RPMI8226 (cell line): ENCODE data around the gene SSNA1.

Experiments used
- DNase-seq: peaks from one replicate; pipeline ENCODE4 v3.0.0-alpha.2; 2015

SSNA1 gene

DNA sequence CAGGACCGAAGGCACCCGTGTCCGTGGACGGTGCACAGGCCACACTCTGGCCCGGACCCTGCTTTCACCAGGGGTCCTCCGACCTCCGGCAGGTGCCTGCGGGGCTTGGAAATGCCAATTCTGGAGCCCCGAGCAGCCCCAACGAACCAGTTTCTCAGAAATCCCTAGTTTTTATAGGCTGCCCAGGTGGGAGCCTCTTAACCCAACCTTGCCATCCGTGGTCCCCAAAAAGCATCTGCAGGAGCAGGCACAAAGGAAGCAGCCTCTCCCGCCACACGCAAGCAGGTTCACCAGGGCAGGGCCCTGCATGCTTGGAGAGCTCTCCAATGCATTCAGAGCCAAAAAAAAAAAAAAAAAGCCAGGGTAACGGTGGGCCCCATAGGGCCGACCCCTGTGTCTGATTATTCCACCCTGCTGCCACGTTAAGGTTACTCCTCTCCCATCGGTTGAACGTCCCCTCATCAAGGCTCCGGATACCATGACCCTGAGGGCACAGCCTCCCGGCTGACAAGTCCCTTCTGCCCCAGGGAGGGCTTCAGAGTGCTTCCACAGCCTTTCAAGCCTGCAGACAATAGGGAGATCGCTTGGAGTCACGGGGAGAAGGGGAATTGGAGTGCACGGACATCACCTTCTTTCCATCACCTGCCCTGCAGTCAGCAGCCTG is 12.9 kb downstream of the SSNA1 start:
- no peak for DNase-seq

GRCh38 chr9:137202966-137203365 is 14.5 kb downstream of the SSNA1 start:
- DNase-seq = no peak

DNA sequence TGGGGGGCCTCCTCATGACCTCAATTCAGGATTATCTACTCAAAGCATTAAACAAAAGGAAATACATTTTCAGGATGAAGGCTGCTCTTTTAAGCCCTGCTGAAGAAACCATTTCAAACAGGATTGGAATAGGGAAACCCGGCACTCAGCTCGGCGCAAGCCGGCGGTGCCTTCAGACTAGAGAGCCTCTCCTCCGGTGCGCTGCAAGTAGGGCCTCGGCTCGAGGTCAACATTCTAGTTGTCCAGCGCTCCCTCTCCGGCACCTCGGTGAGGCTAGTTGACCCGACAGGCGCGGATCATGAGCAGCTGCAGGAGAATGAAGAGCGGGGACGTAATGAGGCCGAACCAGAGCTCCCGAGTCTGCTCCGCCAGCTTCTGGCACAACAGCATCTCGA is 16.3 kb downstream of the SSNA1 start:
- DNase-seq = no peak

DNA sequence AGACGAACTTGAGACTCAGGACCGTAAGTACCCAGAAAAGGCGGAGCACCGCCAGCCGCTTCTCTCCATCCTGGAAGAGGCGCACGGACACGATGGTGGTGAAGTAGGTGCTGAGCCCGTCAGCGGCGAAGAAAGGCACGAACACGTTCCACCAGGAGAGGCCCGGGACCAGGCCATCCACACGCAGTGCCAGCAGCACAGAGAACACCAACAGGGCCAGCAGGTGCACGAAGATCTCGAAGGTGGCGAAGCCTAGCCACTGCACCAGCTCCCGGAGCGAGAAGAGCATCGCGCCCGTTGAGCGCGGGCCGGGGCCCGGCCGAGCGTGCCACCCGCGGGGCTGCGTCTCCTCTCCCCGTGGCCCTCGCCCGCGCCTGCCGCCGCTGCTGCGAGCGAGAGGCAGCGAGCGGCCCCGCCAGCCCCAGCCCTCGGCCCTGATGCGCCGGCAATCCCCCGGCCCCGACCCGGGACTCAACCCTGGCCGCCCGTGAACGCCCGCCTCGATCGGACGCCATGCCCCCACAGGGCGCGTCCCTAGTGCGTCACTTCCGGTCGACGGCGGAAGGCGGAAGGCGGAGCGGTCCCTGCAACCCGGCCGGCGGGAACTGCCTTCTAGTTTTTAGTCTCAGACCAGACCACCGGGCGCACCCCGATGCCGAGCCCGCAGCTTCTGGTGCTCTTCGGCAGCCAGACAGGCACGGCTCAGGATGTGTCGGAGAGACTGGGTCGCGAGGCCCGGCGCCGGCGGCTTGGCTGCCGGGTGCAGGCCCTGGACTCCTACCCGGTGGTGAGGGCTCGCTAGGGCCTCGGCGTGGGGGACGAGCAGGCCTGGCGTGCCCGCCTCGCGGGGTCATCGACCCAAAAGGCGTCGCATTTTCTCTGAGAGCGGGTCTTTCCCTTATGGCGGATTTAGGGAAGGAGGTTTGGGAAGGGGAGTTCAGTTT is 16.9 kb downstream of the SSNA1 start, which contains the start of the genes NDOR1 and TMEM203:
NDOR1 (plus strand) TSS at position 575 of the 944 bp plus-strand sequence; CDS start at position 653, 78 bp downstream.
TMEM203 (minus strand) TSS at position 523 of the 944 bp plus-strand sequence; CDS start at position 289, 234 bp downstream.
- peak; percentile 96 for DNase-seq

- no peak for DNase-seq
Observed at GRCh38 chr9:137206602-137207001, 18.1 kb downstream of the SSNA1 start.

DNA sequence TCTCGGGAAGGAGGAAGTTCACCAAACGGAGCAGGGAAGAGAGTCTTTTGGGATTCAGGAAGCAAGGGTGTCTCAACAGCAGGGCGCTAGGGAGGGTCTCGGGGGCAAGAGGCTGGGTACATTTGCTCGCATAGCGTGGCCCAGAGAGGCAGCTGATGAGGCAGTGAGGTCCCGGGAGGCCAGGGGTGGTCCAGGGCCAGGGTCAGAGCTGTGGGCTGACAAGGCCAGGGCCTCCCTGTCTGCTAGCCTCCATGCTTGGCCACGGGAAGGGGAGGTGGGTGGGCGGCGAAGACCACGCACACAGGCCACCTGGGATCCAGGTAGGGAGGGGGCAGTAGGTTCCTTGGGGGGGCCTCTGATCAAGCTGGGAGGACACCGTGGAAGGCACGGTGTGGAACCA is 23.1 kb downstream of the SSNA1 start:
- DNase-seq = no peak

DNA sequence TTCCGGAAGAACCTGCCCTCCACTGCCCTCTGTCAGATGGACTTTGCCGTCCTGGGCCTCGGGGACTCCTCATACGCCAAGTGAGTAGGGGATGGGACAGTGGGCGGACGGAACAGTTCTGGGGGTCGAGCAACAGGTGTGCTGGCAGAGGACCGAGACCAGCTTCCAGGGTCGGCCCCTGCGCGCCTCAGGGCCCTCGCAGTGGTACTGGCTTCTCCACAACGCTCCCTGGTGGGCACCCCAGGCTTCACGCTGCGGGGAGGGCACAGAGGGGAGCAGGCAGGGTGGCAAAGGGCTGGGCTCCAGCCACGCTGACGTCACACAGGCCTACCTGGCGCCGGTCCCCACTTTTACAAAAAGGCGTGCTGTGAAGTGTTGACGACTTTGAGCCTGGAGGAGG is 24.0 kb downstream of the SSNA1 start:
- no peak for DNase-seq

DNA sequence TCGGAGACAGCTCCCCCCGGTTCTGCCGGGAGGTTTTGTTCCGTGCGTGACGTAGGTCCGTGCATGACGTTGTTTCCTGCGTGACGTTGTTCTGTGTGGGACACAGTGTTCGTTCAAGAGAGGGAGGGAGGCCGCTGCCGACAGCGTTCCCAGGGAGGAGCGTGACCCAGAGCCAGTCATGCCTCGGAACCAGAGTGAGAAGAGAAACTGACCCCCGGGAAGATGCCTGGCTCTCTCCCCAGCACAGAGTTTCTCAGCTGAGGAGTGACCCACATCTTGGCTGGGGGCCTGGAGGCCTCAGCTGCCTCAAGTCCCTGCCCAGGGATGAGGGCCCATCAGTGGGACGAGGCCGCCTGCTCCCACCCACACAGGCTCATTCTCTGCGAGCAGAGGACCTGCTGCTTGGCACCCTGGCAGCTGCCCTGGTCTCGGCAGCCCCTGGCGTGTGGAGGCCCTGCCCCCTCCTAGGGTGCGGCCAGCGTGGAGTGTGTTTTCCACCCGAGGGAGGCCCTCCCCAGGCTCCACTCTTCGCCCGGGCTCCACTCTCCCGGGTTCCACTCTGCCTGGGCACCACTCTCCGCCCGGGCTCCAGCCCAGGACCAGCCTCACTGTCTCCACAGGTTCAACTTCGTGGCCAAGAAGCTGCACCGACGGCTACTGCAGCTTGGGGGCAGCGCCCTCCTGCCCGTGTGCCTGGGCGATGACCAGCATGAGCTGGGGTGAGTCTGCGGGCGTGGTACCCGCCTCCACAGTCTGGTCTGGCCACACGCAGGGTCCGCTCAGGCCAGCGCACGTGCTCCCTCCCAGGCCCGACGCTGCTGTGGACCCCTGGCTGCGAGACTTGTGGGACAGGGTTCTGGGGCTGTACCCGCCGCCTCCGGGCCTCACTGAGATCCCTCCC is 24.9 kb downstream of the SSNA1 start:
- DNase-seq = no peak

DNA sequence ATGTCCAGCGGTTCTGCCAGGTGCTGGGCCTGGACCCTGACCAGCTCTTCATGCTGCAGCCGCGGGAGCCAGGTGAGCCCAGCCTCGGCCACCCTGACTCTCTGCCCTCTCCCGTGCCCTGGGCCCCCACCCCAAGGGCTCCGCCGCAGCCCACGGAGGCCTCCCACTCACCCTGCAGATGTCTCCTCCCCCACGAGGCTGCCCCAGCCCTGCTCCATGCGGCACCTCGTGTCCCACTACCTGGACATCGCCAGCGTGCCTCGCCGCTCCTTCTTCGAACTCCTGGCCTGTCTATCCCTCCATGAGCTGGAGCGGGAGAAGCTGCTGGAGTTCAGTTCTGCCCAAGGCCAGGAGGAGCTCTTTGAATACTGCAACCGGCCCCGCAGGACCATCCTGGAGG is 26.1 kb downstream of the SSNA1 start:
- no peak for DNase-seq

- DNase-seq = no peak
Observed at GRCh38 chr9:137215196-137215986, 26.9 kb downstream of the SSNA1 start.

DNA sequence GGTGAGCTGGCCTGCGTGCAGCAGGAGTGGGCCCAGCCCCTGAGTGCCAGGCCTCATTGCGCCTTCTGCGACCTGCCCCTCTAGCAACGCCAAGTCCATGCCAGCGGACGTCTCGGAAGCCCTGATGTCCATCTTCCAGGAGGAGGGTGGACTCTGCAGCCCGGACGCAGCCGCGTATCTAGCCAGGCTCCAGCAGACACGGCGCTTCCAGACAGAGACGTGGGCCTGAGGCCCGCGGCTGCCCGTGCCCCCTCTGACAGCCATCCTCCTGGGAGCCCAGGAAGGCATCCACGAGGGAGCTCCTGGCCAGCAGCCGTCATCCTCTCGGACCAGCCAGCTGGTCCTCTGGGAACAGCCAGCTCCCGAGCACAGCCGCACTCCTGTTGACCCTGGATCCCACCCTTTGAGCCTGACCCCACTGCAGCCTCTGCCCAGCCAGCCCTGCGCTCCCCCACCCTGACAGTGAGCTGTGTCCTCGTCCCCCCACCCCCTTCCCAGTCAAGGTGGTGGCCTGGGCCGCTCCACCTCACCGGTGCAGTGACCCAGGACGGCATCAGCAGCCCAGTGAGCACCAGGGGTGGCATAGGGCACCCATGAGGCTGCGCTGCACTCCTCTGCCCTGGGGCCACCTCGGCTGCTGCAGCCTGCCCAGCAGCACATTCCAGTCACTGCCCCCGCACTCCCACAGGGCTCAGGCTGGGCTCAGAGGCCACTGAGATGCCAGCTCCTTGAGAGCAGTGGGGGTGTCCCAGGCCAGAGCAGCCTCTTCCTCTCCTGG is 27.9 kb downstream of the SSNA1 start:
- DNase-seq = no peak

DNA sequence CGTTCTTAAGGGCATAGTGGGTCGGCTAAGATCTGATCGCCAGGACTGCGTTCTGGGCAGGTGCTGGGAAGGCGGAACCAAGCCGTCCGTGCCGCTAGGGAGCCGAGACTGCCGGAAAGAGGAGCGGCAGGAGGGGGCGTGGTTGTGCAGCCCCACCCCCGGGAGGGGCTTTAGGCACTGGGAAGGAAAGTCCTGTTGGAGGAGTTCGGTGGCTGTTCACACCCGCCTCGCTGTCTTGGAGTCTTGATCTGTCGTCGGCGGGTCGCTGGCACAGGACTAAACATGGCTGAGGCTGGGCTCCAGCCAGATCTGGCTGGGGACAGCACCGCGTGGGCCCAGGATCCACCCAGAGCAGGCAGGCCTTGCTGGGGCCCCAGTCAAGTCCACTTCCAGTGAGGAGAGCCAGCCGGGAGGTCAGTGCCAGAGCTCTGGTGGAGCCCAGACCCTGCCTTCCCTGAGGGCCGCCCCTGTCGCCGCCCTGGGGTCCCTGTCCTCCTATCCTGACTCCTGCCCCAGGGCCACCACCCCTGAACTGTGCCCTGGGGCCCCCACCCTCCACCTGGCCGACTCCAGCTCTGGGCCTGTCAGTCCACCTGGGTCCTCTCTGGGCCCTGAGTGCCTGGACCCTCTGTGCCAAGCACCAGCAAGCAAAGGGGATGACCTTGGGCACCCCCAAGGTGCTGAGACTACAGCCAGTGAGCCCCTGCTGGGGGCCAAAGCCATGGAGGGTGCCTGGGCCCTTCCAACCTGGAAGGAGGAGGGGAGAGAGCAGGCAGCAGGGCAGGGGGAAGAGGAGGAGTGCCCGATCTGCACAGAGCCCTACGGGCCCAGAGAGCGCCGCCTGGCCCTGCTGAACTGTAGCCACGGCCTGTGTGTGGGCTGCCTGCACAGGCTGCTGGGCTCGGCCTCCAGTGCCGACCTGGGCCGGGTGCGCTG is 29.1 kb downstream of the SSNA1 start:
- no peak for DNase-seq

DNA sequence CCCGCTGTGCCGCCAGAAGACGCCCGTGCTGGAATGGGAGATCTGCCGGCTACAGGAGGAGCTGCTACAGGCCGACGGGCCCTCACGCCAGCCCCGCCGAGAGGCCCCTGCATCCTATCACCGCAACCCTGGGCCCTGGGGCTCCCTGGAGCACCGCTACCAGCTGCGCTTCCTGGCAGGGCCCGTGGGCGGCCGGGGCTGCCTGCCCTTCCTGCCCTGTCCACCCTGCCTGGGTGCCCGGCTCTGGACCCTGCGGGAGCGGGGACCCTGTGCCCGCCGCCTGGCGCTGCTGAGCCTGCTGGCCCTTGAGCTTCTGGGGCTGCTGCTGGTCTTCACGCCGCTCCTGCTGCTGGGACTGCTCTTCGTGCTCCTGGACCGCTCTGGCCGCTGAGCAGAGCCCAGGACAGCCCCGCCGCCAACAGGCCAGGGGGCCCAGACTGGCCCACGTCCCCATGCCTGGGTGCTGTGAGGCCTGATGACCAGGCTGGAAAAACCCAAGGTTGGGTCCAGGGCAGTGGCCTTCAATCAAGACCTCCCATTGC is 29.8 kb downstream of the SSNA1 start:
- DNase-seq = no peak

DNA sequence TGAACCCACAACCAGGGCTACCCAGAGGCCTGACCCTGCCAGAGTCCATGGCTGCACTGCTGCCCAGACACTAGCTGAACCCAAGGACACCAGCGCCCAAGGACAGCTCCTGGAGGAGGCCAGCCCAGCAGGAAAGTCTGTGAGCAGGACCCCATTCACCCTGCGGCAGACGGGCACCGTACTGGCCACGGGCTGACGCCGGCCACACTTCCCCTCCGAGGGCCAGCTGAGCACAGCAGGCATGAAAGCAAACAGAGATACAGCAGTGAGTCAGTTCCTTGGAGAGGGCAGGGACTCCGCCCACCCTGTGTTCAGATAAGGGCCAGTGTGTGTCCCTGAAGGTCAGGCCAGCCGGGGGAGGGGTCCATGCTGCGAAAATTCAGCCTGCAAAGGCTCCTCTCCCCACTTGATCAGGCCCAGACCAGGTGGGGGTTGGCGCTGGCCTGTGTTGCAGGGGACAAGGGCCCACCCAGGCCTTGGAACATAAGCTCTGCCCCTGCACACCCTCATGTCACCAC is 30.3 kb downstream of the SSNA1 start:
- DNase-seq = no peak

DNA sequence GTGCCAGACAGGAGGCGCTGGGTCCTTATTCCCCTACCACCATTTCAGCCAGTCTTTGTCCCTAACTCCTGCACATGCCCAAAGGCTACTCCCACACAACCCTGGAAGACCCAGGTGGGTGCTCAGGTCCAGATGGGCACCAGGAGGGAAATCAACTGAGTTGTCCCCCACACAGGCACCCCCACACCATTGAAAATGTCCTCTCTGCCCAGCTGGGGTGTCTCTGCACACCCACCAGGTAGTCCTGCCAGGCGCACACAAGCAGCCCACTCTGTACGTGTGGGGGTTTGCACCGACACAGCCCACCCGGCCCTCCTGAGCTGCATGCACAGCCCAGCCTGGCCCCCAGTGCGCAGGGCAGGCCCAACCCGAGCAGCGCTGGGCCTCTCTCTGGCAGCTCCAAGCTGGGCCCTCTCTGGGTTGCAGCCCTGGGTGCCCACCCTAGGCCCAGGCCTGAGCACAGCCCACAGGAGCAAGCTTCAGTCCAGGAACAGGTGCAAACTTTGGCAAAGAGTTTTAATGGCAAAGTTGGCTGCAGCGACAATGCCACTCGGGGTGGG is 31.4 kb downstream of the SSNA1 start:
- no peak for DNase-seq

DNA sequence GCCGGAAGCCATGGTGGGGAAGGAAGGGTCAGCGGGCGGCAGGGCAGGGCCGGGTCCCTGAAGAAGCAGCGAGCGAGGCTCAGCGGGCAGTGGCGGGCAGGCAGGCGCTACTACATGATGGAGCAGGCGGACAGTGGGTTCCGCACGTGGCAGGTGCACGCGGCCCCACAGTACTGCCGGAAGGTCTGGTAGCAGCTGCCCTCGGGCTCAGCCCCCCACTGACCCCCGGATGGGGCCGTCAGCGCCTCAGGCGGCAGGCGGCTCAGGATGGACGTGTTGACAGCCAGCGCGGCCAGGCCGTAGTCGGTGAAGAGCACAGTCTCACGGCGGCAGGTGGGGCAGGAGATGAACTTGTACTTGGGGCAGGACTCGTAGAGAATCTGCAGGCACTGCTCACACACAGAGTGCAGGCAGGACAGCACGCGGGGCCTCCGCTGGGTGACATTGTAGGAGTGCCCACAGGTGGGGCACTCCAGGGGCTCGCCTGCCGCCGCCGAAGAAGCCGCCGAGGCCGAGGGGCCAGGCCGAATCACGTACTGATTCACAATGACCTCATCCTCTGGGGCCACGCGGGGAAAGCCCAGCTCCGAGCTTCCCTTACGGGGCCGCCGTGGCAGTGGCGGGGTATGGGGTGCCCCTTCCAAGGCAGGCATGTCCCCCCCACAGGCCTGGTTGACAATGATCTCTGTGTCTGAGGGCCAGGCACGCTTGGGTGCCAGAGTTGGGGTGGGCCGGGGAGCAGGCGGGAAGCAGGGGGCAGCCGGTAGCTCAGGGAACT is 32.0 kb downstream of the SSNA1 start:
- DNase-seq = no peak

- no peak for DNase-seq
Observed at GRCh38 chr9:137221095-137221505, 32.6 kb downstream of the SSNA1 start.

GRCh38 chr9:137221506-137222111 is 33.1 kb downstream of the SSNA1 start:
- DNase-seq = peak; percentile 70
